Measurements from ENCODE around the gene SCUBE3. TPM values are rescaled to one million over a fixed set of nuclear protein-coding genes. Genes with fewer than 3 reads are reported as not detected.

SCUBE3 gene
- total and polyA plus RNA-seq, 2 of the 8 experiments (the other 6 are each of a cell fraction or from before 2014, with no cell fraction given): 0.80 to 1.0 TPM

DNA sequence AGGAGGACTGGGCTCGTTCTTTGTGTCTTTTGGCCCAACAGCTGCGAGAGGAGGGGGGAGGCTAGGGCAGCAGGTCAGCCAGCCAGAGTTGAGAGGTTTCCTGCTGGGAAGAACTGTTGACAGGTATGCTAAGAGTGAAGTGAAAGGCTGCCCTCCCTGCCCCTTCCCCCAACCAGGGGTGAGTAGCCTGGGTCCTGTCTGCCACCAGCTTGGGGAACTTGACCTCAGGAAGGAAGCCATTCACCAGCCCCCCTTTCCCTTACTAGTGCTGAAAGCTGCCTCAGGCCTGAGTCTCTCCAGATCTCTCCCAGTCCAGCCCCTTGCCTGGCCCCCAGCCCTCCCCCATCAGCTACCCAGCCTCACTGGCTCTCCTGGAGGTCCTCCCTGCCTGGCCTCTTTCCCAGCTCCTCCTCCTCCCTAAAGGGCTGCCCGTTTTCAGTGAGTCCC is 25.1 kb downstream of the SCUBE3 start (continued):
- TF ChIP-seq TEAD4 (IDR thresholded peaks at IDR 0.05; ENCODE audit: low read depth, low read length): peak; percentile 70
- peak; percentile 43 to 51; a peak in 2 of 3 replicates for TF ChIP-seq EP300 (IDR thresholded peaks at IDR 0.05; ENCODE audit: borderline replicate concordance in 1 of 2, low read depth in 2 of 2, low read length in 2 of 2)
- TF ChIP-seq, protein P1, sequence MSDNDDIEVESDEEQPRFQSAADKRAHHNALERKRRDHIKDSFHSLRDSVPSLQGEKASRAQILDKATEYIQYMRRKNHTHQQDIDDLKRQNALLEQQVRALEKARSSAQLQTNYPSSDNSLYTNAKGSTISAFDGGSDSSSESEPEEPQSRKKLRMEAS (IDR thresholded peaks at IDR 0.05): 0 out of 2 replicates have a peak, but pooled peaks have one; percentile 26
- TF ChIP-seq, protein P2, sequence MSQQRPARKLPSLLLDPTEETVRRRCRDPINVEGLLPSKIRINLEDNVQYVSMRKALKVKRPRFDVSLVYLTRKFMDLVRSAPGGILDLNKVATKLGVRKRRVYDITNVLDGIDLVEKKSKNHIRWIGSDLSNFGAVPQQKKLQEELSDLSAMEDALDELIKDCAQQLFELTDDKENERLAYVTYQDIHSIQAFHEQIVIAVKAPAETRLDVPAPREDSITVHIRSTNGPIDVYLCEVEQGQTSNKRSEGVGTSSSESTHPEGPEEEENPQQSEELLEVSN (IDR thresholded peaks at IDR 0.05): no peak
- peak; percentile 66 for TF ChIP-seq SAP30 (IDR thresholded peaks at IDR 0.05; ENCODE audit: insufficient read depth, insufficient replicate concordance, low read length)

Measured in H1 (cell line).